MCF 10A (cell line): ENCODE results near the gene GOLGA8H. TPM values are rescaled to one million over a fixed set of nuclear protein-coding genes. Genes with fewer than 3 reads are reported as not detected.
"Not testable (repeated sequence)": the region's sequence is repeated elsewhere in the genome, so short reads cannot be mapped to it uniquely, and the experiment has no call there.

ENCODE experiments used
- BruUV-seq: library from RNA; stranded (reverse); fragments of 400-500 nt; replicated peaks from 2 replicates; lab custom pipeline; 2021; lab: Mats Ljungman, UMichigan
- CTCF ChIA-PET: fragments of 300-600 bp; sonication (Branson Sonifier 250); formaldehyde crosslinking; extraction: SDS; loops from one replicate; lab custom pipeline; 2021; ENCODE audit warnings: antibody characterized with exemption, inconsistent platforms; lab: Yijun Ruan, JAX
- POLR2A ChIA-PET: fragments of 300-600, 350-650 bp; sonication (Branson Sonifier 250); formaldehyde crosslinking; extraction: SDS; loops from one replicate; lab custom pipeline; 2020; ENCODE audit warnings: antibody characterized with exemption, inconsistent platforms; lab: Yijun Ruan, JAX
- DNase-seq: peaks from one replicate; pipeline ENCODE4 v3.0.0-alpha.2; 2018; ENCODE audit not compliant: unreplicated experiment
- H3K27ac Mint-ChIP-seq: one replicate; pipeline ENCODE4 v1.8.0; 2022; ENCODE audit warnings: mild to moderate bottlenecking, low read depth, mixed read lengths; ENCODE audit not compliant: unreplicated experiment
- H3K27me3 Mint-ChIP-seq: one replicate; pipeline ENCODE4 v1.8.0; 2022; ENCODE audit warnings: mixed read lengths; ENCODE audit not compliant: insufficient read depth, unreplicated experiment
- H3K36me3 Mint-ChIP-seq: one replicate; pipeline ENCODE4 v1.8.0; 2022; ENCODE audit warnings: mild to moderate bottlenecking, moderate library complexity, mixed read lengths; ENCODE audit not compliant: insufficient read depth, unreplicated experiment
- H3K4me1 Mint-ChIP-seq: one replicate; pipeline ENCODE4 v1.8.0; 2022; ENCODE audit warnings: mixed read lengths; ENCODE audit not compliant: insufficient read depth, unreplicated experiment
- H3K4me3 Mint-ChIP-seq: one replicate; pipeline ENCODE4 v1.8.0; 2022; ENCODE audit warnings: mild to moderate bottlenecking, moderate library complexity, mixed read lengths; ENCODE audit not compliant: unreplicated experiment
- H3K9me3 Mint-ChIP-seq: one replicate; pipeline ENCODE4 v1.8.0; 2022; ENCODE audit warnings: mixed read lengths; ENCODE audit not compliant: unreplicated experiment
- CTCF ChIP-seq: fragments of 200-600 bp; IDR thresholded peaks from one replicate; pipeline ENCODE4 v1.8.0; 2022; ENCODE audit warnings: antibody characterized with exemption, mild to moderate bottlenecking; ENCODE audit not compliant: unreplicated experiment
- intact Hi-C: fragments of 100-400 bp; cut with micrococcal nuclease; formaldehyde crosslinking; loops from 2 replicates; pipeline ENCODE4 v1.14.1; 2022
- total RNA-seq: library from RNA; stranded (reverse); gene quantifications from 2 replicates; pipeline ENCODE4 v1.2.3, GENCODE V29; 2022

The GOLGA8H gene
- total RNA-seq, 1 experiment from 2014 or later = 0.70 TPM

GRCh38 chr15:30661154-30661553 lies 57.3 kb downstream of the GOLGA8H start:
- H3K27ac Mint-ChIP-seq, H3K9me3 Mint-ChIP-seq, H3K36me3 Mint-ChIP-seq, H3K27me3 Mint-ChIP-seq, BruUV-seq, H3K4me3 Mint-ChIP-seq, POLR2A ChIA-PET, H3K4me1 Mint-ChIP-seq: not testable (repeated sequence)
- CTCF ChIA-PET = interaction anchor here (0.6 to 1.6 kb wide), 9 partner anchors 8 to 829 kb away, joined by 3 to 10 read pairs (median 3); no protein-coding TSS in a partner anchor
- intact Hi-C loops = loop anchor here (5.0 to 10.0 kb wide), 2 partner anchors 466 to 834 kb away; no protein-coding TSS in a partner anchor
- DNase-seq = peak; percentile 21
- peak; percentile 55 for TF ChIP-seq CTCF

Other genes starting within 250 kb of the GOLGA8H start
- gene CHRFAM7A, start 210.5 kb upstream of the GOLGA8H start, total RNA-seq = 1.9 TPM in 1 of 2 replicates, not detected in the other
- gene GOLGA8R, start 189.8 kb upstream of the GOLGA8H start, total RNA-seq = 3.0 and 5.3 TPM in 2 replicates
- 2.0 TPM in 1 of 2 replicates, not detected in the other for gene GOLGA8Q, start 52.0 kb upstream of the GOLGA8H start, total RNA-seq